Measurements from ENCODE around the gene VIT.

DNA sequence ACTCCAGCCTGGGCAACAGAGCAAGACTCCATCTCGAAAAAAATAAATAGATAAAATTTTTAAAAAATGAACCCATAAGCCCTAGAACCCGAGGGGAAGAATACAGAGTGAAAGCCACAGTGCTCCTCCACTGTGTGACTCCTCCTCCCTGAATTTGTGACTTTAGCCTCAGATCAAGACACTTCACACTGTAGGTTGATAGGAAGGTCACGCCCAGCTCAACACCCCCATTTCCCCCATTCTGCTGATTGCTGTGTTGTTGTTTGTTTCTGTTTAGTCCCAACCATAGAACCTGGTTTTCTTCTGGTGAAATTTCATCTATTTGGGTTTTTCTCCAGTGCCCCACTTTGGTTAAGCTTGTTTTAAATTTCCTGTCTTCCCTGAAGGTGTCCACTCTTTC is 102.2 kb downstream of the VIT start:
- TF ChIP-seq POLR2AphosphoS5 (IDR thresholded peaks at IDR 0.05; ENCODE audit: low read depth): no peak
- TF ChIP-seq, protein P1, sequence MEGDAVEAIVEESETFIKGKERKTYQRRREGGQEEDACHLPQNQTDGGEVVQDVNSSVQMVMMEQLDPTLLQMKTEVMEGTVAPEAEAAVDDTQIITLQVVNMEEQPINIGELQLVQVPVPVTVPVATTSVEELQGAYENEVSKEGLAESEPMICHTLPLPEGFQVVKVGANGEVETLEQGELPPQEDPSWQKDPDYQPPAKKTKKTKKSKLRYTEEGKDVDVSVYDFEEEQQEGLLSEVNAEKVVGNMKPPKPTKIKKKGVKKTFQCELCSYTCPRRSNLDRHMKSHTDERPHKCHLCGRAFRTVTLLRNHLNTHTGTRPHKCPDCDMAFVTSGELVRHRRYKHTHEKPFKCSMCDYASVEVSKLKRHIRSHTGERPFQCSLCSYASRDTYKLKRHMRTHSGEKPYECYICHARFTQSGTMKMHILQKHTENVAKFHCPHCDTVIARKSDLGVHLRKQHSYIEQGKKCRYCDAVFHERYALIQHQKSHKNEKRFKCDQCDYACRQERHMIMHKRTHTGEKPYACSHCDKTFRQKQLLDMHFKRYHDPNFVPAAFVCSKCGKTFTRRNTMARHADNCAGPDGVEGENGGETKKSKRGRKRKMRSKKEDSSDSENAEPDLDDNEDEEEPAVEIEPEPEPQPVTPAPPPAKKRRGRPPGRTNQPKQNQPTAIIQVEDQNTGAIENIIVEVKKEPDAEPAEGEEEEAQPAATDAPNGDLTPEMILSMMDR (IDR thresholded peaks at IDR 0.05; ENCODE audit: insufficient read depth, low read length): no peak
- TF ChIP-seq, protein P2, sequence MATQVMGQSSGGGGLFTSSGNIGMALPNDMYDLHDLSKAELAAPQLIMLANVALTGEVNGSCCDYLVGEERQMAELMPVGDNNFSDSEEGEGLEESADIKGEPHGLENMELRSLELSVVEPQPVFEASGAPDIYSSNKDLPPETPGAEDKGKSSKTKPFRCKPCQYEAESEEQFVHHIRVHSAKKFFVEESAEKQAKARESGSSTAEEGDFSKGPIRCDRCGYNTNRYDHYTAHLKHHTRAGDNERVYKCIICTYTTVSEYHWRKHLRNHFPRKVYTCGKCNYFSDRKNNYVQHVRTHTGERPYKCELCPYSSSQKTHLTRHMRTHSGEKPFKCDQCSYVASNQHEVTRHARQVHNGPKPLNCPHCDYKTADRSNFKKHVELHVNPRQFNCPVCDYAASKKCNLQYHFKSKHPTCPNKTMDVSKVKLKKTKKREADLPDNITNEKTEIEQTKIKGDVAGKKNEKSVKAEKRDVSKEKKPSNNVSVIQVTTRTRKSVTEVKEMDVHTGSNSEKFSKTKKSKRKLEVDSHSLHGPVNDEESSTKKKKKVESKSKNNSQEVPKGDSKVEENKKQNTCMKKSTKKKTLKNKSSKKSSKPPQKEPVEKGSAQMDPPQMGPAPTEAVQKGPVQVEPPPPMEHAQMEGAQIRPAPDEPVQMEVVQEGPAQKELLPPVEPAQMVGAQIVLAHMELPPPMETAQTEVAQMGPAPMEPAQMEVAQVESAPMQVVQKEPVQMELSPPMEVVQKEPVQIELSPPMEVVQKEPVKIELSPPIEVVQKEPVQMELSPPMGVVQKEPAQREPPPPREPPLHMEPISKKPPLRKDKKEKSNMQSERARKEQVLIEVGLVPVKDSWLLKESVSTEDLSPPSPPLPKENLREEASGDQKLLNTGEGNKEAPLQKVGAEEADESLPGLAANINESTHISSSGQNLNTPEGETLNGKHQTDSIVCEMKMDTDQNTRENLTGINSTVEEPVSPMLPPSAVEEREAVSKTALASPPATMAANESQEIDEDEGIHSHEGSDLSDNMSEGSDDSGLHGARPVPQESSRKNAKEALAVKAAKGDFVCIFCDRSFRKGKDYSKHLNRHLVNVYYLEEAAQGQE (IDR thresholded peaks at IDR 0.05; ENCODE audit: insufficient replicate concordance, low read depth): no peak
- TF ChIP-seq GABPA (IDR thresholded peaks at IDR 0.05; ENCODE audit: low read depth): no peak

All from HL-60 (cell line).